ENCODE data around the gene BNIP5. TPM values are rescaled to one million over a fixed set of nuclear protein-coding genes. Genes with fewer than 3 reads are reported as not detected.

BNIP5 gene
- total RNA-seq, 2 donors from 2014 or later = 0.33 to 0.52 TPM

- DNase-seq (no peak), ATAC-seq (no peak)
- Histone ChIP-seq H3K27ac (no peak overlapping the region), H3K4me1 (no peaks in the 10 kb centered on the region), H3K27me3 (no peaks in the 10 kb centered on the region), H3K36me3 (replicated peaks in 1 of 2; ENCODE audit: insufficient read depth in 1 of 2, low read depth in 2 of 2) (no peaks in the 10 kb centered on the region), H3K4me3 (no peak overlapping the region), H3K9me3 (no peaks in the 10 kb centered on the region)
- intact Hi-C loops (cut with DNase I) = no loop called here
- 91 to 98% methylated on average over 4 of the region's 4 CpGs for WGBS, 2 donors
- TF ChIP-seq CTCF (IDR thresholded peaks at IDR 0.05) = no peak
- TF ChIP-seq POLR2A (IDR thresholded peaks at IDR 0.05) = no peak
These were observed 43.5 kb upstream of the BNIP5 start for GRCh38 chr6:36380166-36380565.

GRCh38 chr6:36378936-36379335 is 42.2 kb upstream of the BNIP5 start:
- Histone ChIP-seq H3K36me3 (replicated peaks in 1 of 2; ENCODE audit: insufficient read depth in 1 of 2, low read depth in 2 of 2) (no peaks in the 10 kb centered on the region), H3K4me3 (no peak overlapping the region), H3K9me3 (no peaks in the 10 kb centered on the region), H3K27me3 (no peaks in the 10 kb centered on the region), H3K27ac (no peak overlapping the region), H3K4me1 (no peaks in the 10 kb centered on the region)
- ATAC-seq = no peak
- 88 to 89% methylated on average over 10 of the region's 10 CpGs for WGBS, 2 donors
- intact Hi-C loops (cut with DNase I) = no loop called here
- no peak for TF ChIP-seq CTCF (IDR thresholded peaks at IDR 0.05)
- no peak for TF ChIP-seq POLR2A (IDR thresholded peaks at IDR 0.05)
- no peak for DNase-seq

- H3K4me3 ChIP-seq = no peak overlapping the region
- H3K27ac ChIP-seq = no peak overlapping the region
- no peaks in the 10 kb centered on the region for H3K36me3 ChIP-seq (replicated peaks in 1 of 2; ENCODE audit: insufficient read depth in 1 of 2, low read depth in 2 of 2)
- DNase-seq = no peak
- H3K27me3 ChIP-seq = no peaks in the 10 kb centered on the region
- no peaks in the 10 kb centered on the region for H3K4me1 ChIP-seq
- WGBS, 2 donors = 73 to 75% methylated on average over 4 of the region's 4 CpGs
- intact Hi-C loops (cut with DNase I) = no loop called here
- TF ChIP-seq POLR2A (IDR thresholded peaks at IDR 0.05) (no peak), CTCF (IDR thresholded peaks at IDR 0.05) (no peak)
- no peaks in the 10 kb centered on the region for H3K9me3 ChIP-seq
- ATAC-seq = no peak
These were observed 41.7 kb upstream of the BNIP5 start for GRCh38 chr6:36378243-36378920.

- H3K36me3 ChIP-seq (replicated peaks in 1 of 2; ENCODE audit: insufficient read depth in 1 of 2, low read depth in 2 of 2) = no peaks in the 10 kb centered on the region
- no peak for ATAC-seq
- intact Hi-C loops (cut with DNase I) = no loop called here
- no peak overlapping the region for H3K27ac ChIP-seq
- H3K4me3 ChIP-seq = no peak overlapping the region
- WGBS, 2 donors = 63 to 65% methylated on average over 5 of the region's 5 CpGs
- H3K4me1 ChIP-seq = no peaks in the 10 kb centered on the region
- H3K9me3 ChIP-seq = no peaks in the 10 kb centered on the region
- TF ChIP-seq POLR2A (IDR thresholded peaks at IDR 0.05) (no peak), CTCF (IDR thresholded peaks at IDR 0.05) (no peak)
- DNase-seq = no peak
- H3K27me3 ChIP-seq = no peaks in the 10 kb centered on the region
These were observed 40.9 kb upstream of the BNIP5 start for GRCh38 chr6:36377594-36377993.

GRCh38 chr6:36376742-36377141 is 40.1 kb upstream of the BNIP5 start:
- no peak for ATAC-seq
- Histone ChIP-seq H3K36me3 (replicated peaks in 1 of 2; ENCODE audit: insufficient read depth in 1 of 2, low read depth in 2 of 2) (no peaks in the 10 kb centered on the region), H3K4me3 (no peak overlapping the region), H3K9me3 (no peaks in the 10 kb centered on the region), H3K27me3 (no peaks in the 10 kb centered on the region), H3K27ac (no peak overlapping the region), H3K4me1 (no peaks in the 10 kb centered on the region)
- TF ChIP-seq POLR2A (IDR thresholded peaks at IDR 0.05) (no peak), CTCF (IDR thresholded peaks at IDR 0.05) (no peak)
- no peak for DNase-seq
- 90 to 91% methylated on average over 8 of the region's 8 CpGs for WGBS, 2 donors
- intact Hi-C loops (cut with DNase I) = no loop called here
